ENCODE measurements around the gene TMCC3.

The TMCC3 gene

GRCh38 chr12:94644141-94644979, 6.0 kb downstream of the TMCC3 start:
- H3K4me1 ChIP-seq (ENCODE audit: insufficient read depth, low read length) = peaks cover 9% of the 10 kb centered on the region
- H3K4me2 ChIP-seq (ENCODE audit: insufficient read depth, low read length) = peak overlapping the region; percentile 5; the same call in 1 of the 2 replicates
- H3K27ac ChIP-seq (ENCODE audit: low read length) = no peak overlapping the region
- no peaks in the 10 kb centered on the region for H3K79me2 ChIP-seq (ENCODE audit: insufficient read depth, low read length)
- H4K20me1 ChIP-seq (ENCODE audit: insufficient read depth, low read length) = no peaks in the 10 kb centered on the region
- peak; percentile 22 for TF ChIP-seq EZH2 (IDR thresholded peaks at IDR 0.05; ENCODE audit: borderline replicate concordance, low read depth, low read length, severe bottlenecking)
- no peak for TF ChIP-seq CTCF (IDR thresholded peaks at IDR 0.05; ENCODE audit: borderline replicate concordance, extremely low read depth, low read length, poor library complexity, severe bottlenecking)
- no peak overlapping the region for H3K4me3 ChIP-seq (ENCODE audit: low read depth in 1 of 2, low read length in 2 of 2)
- DNase-seq (peak; percentile 22), ATAC-seq (ENCODE audit: insufficient read depth, low read depth) (peak; percentile 39)
- no peak overlapping the region for H3K9ac ChIP-seq (ENCODE audit: low read depth, low read length)
- H3K9me3 ChIP-seq (ENCODE audit: insufficient read depth, low read length, severe bottlenecking) = no peaks in the 10 kb centered on the region
- no peak overlapping the region for H2AFZ ChIP-seq (ENCODE audit: low read depth, low read length)
- H3K27me3 ChIP-seq (ENCODE audit: insufficient read depth, low read length, poor library complexity) = peaks cover 20% of the 10 kb centered on the region
- H3K36me3 ChIP-seq (ENCODE audit: insufficient read depth, low read length) = no peaks in the 10 kb centered on the region

- DNase-seq = no peak
- Histone ChIP-seq H4K20me1 (ENCODE audit: insufficient read depth, low read length) (no peaks in the 10 kb centered on the region), H3K9me3 (ENCODE audit: insufficient read depth, low read length, severe bottlenecking) (no peaks in the 10 kb centered on the region), H3K4me3 (ENCODE audit: low read depth in 1 of 2, low read length in 2 of 2) (no peak overlapping the region), H3K4me2 (ENCODE audit: insufficient read depth, low read length) (no peak overlapping the region), H3K4me1 (ENCODE audit: insufficient read depth, low read length) (peaks cover 9% of the 10 kb centered on the region), H3K36me3 (ENCODE audit: insufficient read depth, low read length) (no peaks in the 10 kb centered on the region), H2AFZ (ENCODE audit: low read depth, low read length) (no peak overlapping the region), H3K79me2 (ENCODE audit: insufficient read depth, low read length) (no peaks in the 10 kb centered on the region), H3K9ac (ENCODE audit: low read depth, low read length) (no peak overlapping the region), H3K27me3 (ENCODE audit: insufficient read depth, low read length, poor library complexity) (peaks cover 20% of the 10 kb centered on the region), H3K27ac (ENCODE audit: low read length) (no peak overlapping the region)
- TF ChIP-seq CTCF (IDR thresholded peaks at IDR 0.05; ENCODE audit: borderline replicate concordance, extremely low read depth, low read length, poor library complexity, severe bottlenecking) (no peak), EZH2 (IDR thresholded peaks at IDR 0.05; ENCODE audit: borderline replicate concordance, low read depth, low read length, severe bottlenecking) (no peak)
- no peak for ATAC-seq (ENCODE audit: insufficient read depth, low read depth)
These were observed 6.8 kb downstream of the TMCC3 start for GRCh38 chr12:94643606-94644005.

GRCh38 chr12:94641283-94641682, 9.1 kb downstream of the TMCC3 start:
- TF ChIP-seq EZH2 (IDR thresholded peaks at IDR 0.05; ENCODE audit: borderline replicate concordance, low read depth, low read length, severe bottlenecking) (no peak), CTCF (IDR thresholded peaks at IDR 0.05; ENCODE audit: borderline replicate concordance, extremely low read depth, low read length, poor library complexity, severe bottlenecking) (no peak)
- no peak for DNase-seq
- Histone ChIP-seq H3K36me3 (ENCODE audit: insufficient read depth, low read length) (no peaks in the 10 kb centered on the region), H3K4me2 (ENCODE audit: insufficient read depth, low read length) (no peak overlapping the region), H3K27me3 (ENCODE audit: insufficient read depth, low read length, poor library complexity) (peaks cover 20% of the 10 kb centered on the region), H3K27ac (ENCODE audit: low read length) (no peak overlapping the region), H3K9me3 (ENCODE audit: insufficient read depth, low read length, severe bottlenecking) (no peaks in the 10 kb centered on the region), H2AFZ (ENCODE audit: low read depth, low read length) (no peak overlapping the region), H3K79me2 (ENCODE audit: insufficient read depth, low read length) (no peaks in the 10 kb centered on the region), H3K4me3 (ENCODE audit: low read depth in 1 of 2, low read length in 2 of 2) (no peak overlapping the region), H3K4me1 (ENCODE audit: insufficient read depth, low read length) (peaks cover 9% of the 10 kb centered on the region), H3K9ac (ENCODE audit: low read depth, low read length) (no peak overlapping the region), H4K20me1 (ENCODE audit: insufficient read depth, low read length) (no peaks in the 10 kb centered on the region)
- ATAC-seq (ENCODE audit: insufficient read depth, low read depth) = no peak
